Measurements from ENCODE around the gene NSMCE1. TPM values are rescaled to one million over a fixed set of nuclear protein-coding genes. Genes with fewer than 3 reads are reported as not detected.
"Not testable (repeated sequence)": the region's sequence is repeated elsewhere in the genome, so short reads cannot be mapped to it uniquely, and the experiment has no call there.

The NSMCE1 gene
- total RNA-seq, 1 donor from 2014 or later, result 6.8 TPM

GRCh38 chr16:27211026-27211425 is 57.5 kb downstream of the NSMCE1 start:
- Histone ChIP-seq H3K36me3 (peaks cover 19 to 20% of the 10 kb centered on the region in 2 donors), H3K27ac (no peak overlapping the region), H3K9me3 (no peaks in the 10 kb centered on the region), H3K4me3 (no peak overlapping the region), H3K4me1 (no peaks in the 10 kb centered on the region), H3K27me3 (no peaks in the 10 kb centered on the region)
- DNase-seq (ENCODE audit: low spot score in 2 of 2), result no peak
- no peak for TF ChIP-seq CTCF (IDR thresholded peaks at IDR 0.05)
- intact Hi-C loops (cut with DNase I), result no loop called here

- no peak for TF ChIP-seq CTCF (IDR thresholded peaks at IDR 0.05)
- no peaks in the 10 kb centered on the region for H3K4me1 ChIP-seq
- H3K27me3 ChIP-seq, result no peaks in the 10 kb centered on the region
- no peak overlapping the region for H3K4me3 ChIP-seq
- peaks cover 19 to 20% of the 10 kb centered on the region in 2 donors for H3K36me3 ChIP-seq
- DNase-seq (ENCODE audit: low spot score in 2 of 2), result no peak
- no peaks in the 10 kb centered on the region for H3K9me3 ChIP-seq
- H3K27ac ChIP-seq, result no peak overlapping the region
- intact Hi-C loops (cut with DNase I), result no loop called here
Observed at GRCh38 chr16:27210174-27210573, 58.4 kb downstream of the NSMCE1 start.

GRCh38 chr16:27209591-27209990 is 59.0 kb downstream of the NSMCE1 start:
- Histone ChIP-seq H3K4me1 (peaks cover 1 to 3% of the 10 kb centered on the region in 2 donors), H3K9me3 (no peaks in the 10 kb centered on the region), H3K27me3 (no peaks in the 10 kb centered on the region), H3K36me3 (peaks cover 18 to 19% of the 10 kb centered on the region in 2 donors), H3K27ac (no peak overlapping the region), H3K4me3 (no peak overlapping the region)
- intact Hi-C loops (cut with DNase I), result loop anchor here (10.0 kb wide), 1 partner anchor 1345 kb away; the partner anchor contains the start of gene SGF29
- DNase-seq (ENCODE audit: low spot score in 2 of 2), result no peak
- no peak for TF ChIP-seq CTCF (IDR thresholded peaks at IDR 0.05)

- Histone ChIP-seq H3K9me3 (no peaks in the 10 kb centered on the region), H3K27ac (no peak overlapping the region), H3K4me3 (no peak overlapping the region), H3K27me3 (no peaks in the 10 kb centered on the region), H3K36me3 (peaks cover 18 to 19% of the 10 kb centered on the region in 2 donors), H3K4me1 (peaks cover 5 to 6% of the 10 kb centered on the region in 2 donors)
- DNase-seq (ENCODE audit: low spot score in 2 of 2), result no peak
- no peak for TF ChIP-seq CTCF (IDR thresholded peaks at IDR 0.05)
- intact Hi-C loops (cut with DNase I), result loop anchor here (10.0 kb wide), 1 partner anchor 1346 kb away; the partner anchor contains the start of gene SGF29
Observed at GRCh38 chr16:27208796-27209195, 59.8 kb downstream of the NSMCE1 start.

GRCh38 chr16:27208081-27208680 is 60.4 kb downstream of the NSMCE1 start:
- DNase-seq (ENCODE audit: low spot score in 2 of 2), result no peak
- no peaks in the 10 kb centered on the region for H3K27me3 ChIP-seq
- peaks cover 5 to 6% of the 10 kb centered on the region in 2 donors for H3K4me1 ChIP-seq
- no peak overlapping the region for H3K4me3 ChIP-seq
- TF ChIP-seq CTCF (IDR thresholded peaks at IDR 0.05), result no peak
- no peaks in the 10 kb centered on the region for H3K9me3 ChIP-seq
- intact Hi-C loops (cut with DNase I), result loop anchor here (10.0 kb wide), 1 partner anchor 1347 kb away; the partner anchor contains the start of gene SGF29
- peaks cover 18 to 19% of the 10 kb centered on the region in 2 donors for H3K36me3 ChIP-seq
- H3K27ac ChIP-seq, result no peak overlapping the region

- peaks cover 18 to 19% of the 10 kb centered on the region in 2 donors for H3K36me3 ChIP-seq
- not testable (repeated sequence) for DNase-seq (ENCODE audit: low spot score in 2 of 2); H3K27me3 ChIP-seq; H3K4me3 ChIP-seq; H3K9me3 ChIP-seq; H3K27ac ChIP-seq
- intact Hi-C loops (cut with DNase I), result loop anchor here (10.0 kb wide), 1 partner anchor 1348 kb away; the partner anchor contains the start of gene SGF29
- peaks cover 5 to 11% of the 10 kb centered on the region in 2 donors for H3K4me1 ChIP-seq
Observed at GRCh38 chr16:27207121-27207520, 61.5 kb downstream of the NSMCE1 start.

All from ascending aorta (tissue), 2 donors.